ENCODE measurements around the gene PLSCR4.

Gene PLSCR4

DNA sequence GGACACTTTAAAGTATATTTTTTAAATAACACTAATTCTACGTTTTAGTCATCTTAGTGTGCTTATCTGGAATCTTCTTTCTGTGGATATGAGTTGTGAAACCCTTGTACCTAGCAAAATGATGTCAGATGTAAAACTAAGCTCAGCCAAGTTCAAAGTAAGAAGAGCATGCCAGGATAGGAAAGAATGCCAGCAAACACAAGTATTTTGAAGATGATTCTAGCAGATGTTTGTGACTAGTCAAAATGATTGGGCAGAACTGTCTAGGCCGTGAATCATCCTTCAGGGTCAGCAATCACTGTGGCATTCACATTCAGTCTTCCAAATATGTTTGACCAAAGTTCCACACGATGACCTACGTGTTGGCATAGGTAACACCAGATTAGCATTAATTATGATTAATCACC lies 84.5 kb downstream of the PLSCR4 start:
- no peak overlapping the region for H3K4me3 ChIP-seq (ENCODE audit: low read depth, low read length)
- no peak for DNase-seq (ENCODE audit: low read depth)

DNA sequence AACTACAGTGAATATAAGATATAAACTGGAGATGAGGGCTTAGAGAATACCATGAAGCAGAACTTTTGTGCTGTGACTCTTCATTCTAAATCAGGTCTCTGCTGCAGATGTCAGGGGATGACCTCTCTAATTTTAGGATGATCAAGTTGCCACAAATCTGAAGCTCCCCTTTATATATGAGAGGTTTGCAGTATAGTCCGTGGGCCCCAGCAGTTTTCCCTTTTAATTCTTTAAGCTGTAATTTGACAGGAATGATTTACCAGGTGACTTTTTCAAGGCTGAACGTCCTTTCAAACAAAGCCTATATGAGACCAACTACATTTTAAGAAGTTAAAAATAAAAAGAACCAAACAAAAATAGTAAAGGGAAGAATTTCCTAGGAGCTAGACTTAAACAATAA lies 85.0 kb downstream of the PLSCR4 start:
- no peak for DNase-seq (ENCODE audit: low read depth)
- TF ChIP-seq, protein P1, sequence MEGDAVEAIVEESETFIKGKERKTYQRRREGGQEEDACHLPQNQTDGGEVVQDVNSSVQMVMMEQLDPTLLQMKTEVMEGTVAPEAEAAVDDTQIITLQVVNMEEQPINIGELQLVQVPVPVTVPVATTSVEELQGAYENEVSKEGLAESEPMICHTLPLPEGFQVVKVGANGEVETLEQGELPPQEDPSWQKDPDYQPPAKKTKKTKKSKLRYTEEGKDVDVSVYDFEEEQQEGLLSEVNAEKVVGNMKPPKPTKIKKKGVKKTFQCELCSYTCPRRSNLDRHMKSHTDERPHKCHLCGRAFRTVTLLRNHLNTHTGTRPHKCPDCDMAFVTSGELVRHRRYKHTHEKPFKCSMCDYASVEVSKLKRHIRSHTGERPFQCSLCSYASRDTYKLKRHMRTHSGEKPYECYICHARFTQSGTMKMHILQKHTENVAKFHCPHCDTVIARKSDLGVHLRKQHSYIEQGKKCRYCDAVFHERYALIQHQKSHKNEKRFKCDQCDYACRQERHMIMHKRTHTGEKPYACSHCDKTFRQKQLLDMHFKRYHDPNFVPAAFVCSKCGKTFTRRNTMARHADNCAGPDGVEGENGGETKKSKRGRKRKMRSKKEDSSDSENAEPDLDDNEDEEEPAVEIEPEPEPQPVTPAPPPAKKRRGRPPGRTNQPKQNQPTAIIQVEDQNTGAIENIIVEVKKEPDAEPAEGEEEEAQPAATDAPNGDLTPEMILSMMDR (IDR thresholded peaks at IDR 0.05; ENCODE audit: control insufficient read depth, extremely low read depth, insufficient read depth), result no peak
- H3K4me3 ChIP-seq (ENCODE audit: low read depth, low read length), result no peak overlapping the region

More for the DNA sequence above, 84.5 kb downstream of the PLSCR4 start:
- TF ChIP-seq, protein P1 (IDR thresholded peaks at IDR 0.05; ENCODE audit: control insufficient read depth, extremely low read depth, insufficient read depth), result no peak

DNA sequence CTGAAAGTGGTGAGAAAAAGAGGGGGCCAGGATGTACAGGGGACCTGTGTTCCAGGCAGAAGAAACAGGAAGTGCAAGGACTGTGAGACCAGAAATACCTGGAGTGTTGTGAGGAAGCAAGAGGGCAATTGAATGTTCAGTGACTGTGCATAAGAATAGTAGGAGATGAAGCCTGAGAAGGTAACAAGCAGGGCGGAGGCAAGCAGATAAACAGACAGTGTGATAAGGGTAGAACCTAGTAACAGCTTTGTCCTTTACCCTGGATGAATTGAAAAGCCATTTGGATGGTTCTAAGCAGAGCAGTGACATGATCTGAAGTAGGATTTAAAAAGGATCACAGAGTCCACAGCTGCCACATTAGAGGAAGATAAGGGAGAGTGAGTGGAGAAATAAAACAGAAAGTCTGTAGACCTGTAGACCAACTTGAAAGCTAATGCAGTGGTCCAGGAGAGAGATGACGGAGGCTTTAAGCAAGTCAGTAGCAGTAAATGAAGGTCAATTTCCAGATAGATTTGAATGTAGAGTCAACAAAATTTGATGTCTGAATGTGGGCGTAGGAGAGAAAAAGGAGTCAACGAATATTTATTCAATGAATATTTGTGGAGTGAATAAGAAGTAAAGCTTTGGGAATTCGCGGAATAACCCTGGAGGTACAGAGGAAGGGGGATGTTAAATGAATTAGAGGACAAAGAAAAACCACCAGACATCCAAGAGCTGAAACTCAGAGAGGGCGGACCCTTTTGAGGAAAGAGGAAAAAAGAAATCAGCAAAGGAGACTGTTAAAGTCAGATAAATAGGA lies 85.7 kb downstream of the PLSCR4 start:
- no peak overlapping the region for H3K4me3 ChIP-seq (ENCODE audit: low read depth, low read length)
- no peak for DNase-seq (ENCODE audit: low read depth)
- TF ChIP-seq, protein P1 (IDR thresholded peaks at IDR 0.05; ENCODE audit: control insufficient read depth, extremely low read depth, insufficient read depth), result no peak

DNA sequence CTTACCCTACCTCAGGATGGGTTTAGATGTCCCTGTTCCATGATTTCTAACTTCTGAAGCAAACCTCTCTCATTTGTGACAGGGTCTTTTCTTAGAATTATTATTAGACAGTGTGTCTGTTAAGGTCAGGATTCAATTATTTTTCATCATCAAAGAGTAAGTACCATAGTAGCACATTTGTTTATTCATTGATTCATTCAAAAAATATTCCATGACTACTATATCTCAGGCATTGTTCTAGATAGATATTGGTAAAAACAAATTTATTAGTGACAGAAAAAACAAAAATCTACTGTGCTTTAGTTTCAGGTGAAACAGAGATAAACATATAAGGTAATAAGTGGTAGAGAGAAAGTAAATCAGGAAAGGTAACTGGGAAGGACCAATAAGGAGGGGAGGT lies 86.4 kb downstream of the PLSCR4 start:
- TF ChIP-seq, protein P1 (IDR thresholded peaks at IDR 0.05; ENCODE audit: control insufficient read depth, extremely low read depth, insufficient read depth), result no peak
- no peak overlapping the region for H3K4me3 ChIP-seq (ENCODE audit: low read depth, low read length)
- no peak for DNase-seq (ENCODE audit: low read depth)

- TF ChIP-seq, protein P1 (IDR thresholded peaks at IDR 0.05; ENCODE audit: control insufficient read depth, extremely low read depth, insufficient read depth), result no peak
- DNase-seq (ENCODE audit: low read depth), result no peak
- H3K4me3 ChIP-seq (ENCODE audit: low read depth, low read length), result no peak overlapping the region
These were observed 86.8 kb downstream of the PLSCR4 start for GRCh38 chr3:146164071-146164470.

- TF ChIP-seq, protein P1 (IDR thresholded peaks at IDR 0.05; ENCODE audit: control insufficient read depth, extremely low read depth, insufficient read depth), result no peak
- H3K4me3 ChIP-seq (ENCODE audit: low read depth, low read length), result no peak overlapping the region
- DNase-seq (ENCODE audit: low read depth), result no peak
These were observed 87.3 kb downstream of the PLSCR4 start for GRCh38 chr3:146163584-146163983.

GRCh38 chr3:146162561-146162960 lies 88.3 kb downstream of the PLSCR4 start:
- TF ChIP-seq, protein P1 (IDR thresholded peaks at IDR 0.05; ENCODE audit: control insufficient read depth, extremely low read depth, insufficient read depth), result no peak
- DNase-seq (ENCODE audit: low read depth), result no peak
- no peak overlapping the region for H3K4me3 ChIP-seq (ENCODE audit: low read depth, low read length)
